Colon (tissue), 2 donors: ENCODE measurements around the gene RBBP8NL.

Source experiments
- FAIRE-seq: peaks from 2 replicates; lab custom pipeline; 2012; peaks lifted over from hg19 to GRCh38; lab: Jason Lieb, UNC
- donor health status: control.
- donor health status: control.

RBBP8NL gene

GRCh38 chr20:62420846-62421715 lies 6.3 kb downstream of the RBBP8NL start:
- FAIRE-seq, result no peak

GRCh38 chr20:62419759-62420158 lies 7.6 kb downstream of the RBBP8NL start:
- no peak for FAIRE-seq

DNA sequence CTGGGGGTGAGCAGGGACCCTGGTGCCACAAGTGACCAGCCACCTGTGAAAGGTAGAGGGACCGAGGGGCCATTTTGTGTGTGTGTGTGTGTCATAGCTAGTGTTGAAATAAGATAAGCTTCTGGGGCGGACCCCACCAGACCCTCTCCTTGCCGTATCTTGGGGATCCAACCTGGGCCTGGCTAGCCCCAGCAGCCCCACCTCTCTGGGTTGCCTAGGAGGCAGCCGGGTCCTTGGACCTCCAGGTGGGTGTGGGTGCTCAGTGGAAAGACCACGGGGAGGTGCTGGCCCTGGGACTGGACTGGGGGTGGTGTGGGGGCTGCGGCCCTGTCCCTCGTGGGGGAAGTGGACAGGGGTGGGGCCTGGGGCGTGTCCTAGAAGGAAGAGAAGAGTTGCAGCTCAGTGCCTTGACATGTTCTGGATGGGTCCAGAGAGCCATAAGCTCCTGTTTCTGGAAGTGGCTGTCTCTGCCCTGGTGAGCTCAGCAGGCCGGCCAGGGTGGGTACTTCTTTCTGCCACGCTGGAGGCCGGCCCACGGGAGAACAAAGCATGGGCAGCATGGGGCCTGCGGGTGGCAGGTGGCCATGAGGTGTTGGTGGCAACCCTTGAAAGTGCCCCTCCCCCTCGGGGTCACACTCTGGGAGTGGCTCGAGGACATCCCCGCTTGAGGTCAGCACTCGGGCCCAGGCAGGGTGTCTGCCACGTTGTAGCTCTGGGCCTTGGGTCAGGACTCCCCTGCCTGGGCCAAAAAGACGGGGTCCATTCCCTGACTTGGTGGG lies 8.4 kb downstream of the RBBP8NL start:
- FAIRE-seq, result no peak

GRCh38 chr20:62417981-62418708 lies 9.2 kb downstream of the RBBP8NL start:
- FAIRE-seq, result no peak

GRCh38 chr20:62416651-62417637 lies 10.4 kb downstream of the RBBP8NL start:
- no peak for FAIRE-seq

- no peak for FAIRE-seq
Observed at GRCh38 chr20:62415354-62416111, 11.8 kb downstream of the RBBP8NL start.

DNA sequence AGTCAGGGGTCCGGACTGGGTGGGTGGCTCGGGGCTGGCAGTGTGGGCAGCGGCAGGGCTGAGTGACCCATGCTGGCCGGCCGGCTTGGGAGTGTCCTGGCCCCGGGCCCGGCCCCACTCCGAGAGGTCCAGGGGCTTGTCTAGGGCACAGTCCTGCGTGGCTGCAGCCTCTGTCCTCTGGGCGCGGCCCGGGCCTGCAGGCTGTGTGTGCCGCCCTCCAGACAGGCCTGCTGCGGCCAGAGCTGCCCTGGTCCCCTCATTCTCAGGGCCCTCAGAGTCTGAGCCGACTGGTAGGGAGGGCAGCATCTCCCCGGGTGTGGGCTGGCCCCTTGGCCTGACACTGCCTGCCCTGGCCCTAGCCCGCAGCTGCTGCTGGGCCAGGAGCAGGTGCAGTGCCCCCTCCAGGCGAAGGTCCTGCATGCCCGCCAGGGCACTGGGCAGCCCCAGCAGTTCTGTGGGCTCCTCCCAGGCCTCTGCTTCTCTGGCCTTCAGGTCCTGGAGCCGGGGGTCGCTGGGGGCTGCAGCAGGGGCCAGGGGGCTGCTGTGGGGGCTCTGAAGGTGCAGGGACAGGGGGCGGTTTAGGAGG lies 13.3 kb downstream of the RBBP8NL start:
- FAIRE-seq, result no peak

DNA sequence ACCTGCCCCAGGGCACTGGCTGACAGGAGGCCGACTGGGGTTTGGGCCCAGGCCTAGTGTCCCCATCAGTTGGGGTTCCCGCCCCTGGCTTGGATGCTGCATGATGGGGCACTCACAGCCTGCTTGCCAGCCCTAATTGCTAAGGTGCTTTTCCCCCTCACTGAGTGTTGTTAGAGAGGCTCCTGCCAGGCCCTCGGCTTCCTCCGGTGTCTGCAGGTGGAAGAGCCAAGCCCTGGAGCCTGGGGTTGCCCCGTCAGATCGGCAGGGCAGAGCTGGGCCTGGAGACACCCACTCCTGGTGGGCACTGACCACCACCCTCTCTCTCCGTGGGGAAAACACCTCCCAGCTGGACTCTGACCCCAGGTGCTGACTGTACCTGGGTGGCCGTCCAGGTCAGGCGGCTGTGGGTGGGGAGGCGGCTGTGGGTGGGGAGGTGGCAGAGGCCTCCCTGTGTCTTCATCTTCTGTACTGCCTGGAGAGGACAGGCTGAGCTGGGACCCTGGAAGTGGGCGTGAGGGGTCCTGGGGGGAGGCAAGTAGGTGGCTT lies 14.2 kb downstream of the RBBP8NL start:
- FAIRE-seq, result no peak

DNA sequence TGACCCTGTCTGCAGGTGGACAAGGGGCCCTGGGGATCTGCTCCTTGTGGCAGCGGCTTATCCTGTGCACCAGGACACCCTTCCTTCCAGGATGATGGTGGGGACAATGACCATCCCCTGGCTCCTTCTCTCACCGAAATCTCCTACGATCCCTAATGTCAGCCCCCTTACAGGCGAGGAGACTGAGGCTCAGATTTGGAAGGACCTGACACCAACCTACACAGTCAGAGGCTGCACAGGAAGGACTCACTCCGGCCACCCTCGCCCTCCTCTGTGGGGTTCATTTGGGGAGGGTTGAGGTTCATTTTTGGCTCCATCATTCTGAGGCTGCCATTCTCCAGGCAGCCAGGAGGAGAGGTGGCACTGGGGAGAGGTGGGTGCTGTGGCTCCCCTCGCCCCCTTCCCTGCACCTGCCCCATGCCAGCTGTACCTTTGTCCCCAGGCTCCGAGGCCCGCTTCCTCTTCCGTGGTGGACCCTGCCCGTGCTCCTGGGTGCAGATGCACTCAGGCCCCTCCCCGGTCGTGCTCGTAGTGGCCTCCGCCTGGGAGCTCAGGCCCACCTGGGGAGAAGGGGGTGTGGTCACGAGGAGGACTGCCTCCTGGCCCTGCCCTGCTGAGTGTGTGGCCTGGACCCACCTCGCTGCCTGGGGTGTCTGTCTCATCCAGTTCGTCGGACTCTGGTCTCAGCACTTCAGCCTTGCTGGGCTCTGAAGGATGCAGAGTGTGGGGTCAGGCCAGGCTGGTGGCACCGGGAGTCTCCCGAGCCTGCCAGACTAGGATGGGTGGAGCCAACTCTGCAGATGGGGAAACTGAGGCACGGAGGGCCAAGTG lies 14.9 kb downstream of the RBBP8NL start:
- FAIRE-seq, result no peak

DNA sequence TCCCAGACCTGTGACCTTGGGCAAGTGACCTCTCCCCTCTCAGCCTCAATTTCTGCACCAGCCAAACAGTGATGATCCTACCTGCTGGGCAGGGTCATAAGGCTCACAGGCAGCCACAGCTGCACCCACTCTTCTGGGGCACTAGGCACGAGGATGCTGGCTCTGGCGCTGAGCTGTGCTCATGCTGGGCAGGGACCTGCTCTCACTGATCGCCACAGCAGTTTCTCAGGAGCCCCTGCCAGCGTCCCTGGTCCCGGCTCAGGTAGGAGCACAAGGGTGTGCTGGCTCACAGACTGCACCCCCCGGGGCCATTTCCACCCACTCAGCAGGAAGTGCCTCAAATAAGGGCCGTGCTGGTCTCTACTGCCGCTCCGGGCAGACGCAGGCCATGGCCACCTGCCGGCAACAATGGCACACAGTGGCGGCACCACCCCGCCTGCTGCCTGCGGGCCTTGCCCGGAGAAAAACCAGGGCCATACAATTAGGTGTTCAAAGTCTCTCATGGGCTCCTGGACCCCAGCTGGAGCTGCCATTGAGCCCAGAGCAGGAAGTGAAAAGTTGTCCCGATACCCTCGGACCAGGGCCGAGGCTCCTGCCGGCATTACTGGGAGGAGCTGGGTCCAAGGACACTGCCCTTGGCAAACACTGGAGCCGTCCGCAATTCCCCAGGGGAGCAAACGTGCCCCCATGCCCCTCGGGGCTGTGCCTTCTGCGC lies 15.7 kb downstream of the RBBP8NL start:
- no peak for FAIRE-seq

GRCh38 chr20:62410746-62411478 lies 16.4 kb downstream of the RBBP8NL start:
- FAIRE-seq, result no peak

GRCh38 chr20:62409931-62410745 lies 17.2 kb downstream of the RBBP8NL start:
- FAIRE-seq, result no peak

GRCh38 chr20:62409086-62409853 lies 18.1 kb downstream of the RBBP8NL start:
- FAIRE-seq, result no peak

DNA sequence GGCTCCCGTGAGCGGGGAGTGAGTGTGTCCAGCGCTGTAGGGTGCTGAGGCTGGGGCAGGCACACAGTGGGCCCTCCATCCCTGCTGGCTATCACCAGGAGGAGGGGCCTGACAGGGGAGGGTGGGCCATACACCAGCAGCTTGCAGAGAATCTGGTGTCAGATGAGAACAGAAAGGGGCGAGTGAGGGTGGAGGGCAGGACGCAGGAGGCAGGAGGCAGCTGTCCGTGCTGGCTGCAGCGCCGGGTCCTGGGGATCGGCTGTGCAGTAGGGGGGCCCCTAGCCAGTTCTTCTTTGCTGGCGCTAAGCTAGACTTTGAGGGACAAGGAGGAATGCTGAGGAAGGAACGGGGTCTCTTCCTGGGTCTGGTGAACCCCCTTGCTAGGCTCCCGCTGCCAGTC lies 18.7 kb downstream of the RBBP8NL start:
- no peak for FAIRE-seq

DNA sequence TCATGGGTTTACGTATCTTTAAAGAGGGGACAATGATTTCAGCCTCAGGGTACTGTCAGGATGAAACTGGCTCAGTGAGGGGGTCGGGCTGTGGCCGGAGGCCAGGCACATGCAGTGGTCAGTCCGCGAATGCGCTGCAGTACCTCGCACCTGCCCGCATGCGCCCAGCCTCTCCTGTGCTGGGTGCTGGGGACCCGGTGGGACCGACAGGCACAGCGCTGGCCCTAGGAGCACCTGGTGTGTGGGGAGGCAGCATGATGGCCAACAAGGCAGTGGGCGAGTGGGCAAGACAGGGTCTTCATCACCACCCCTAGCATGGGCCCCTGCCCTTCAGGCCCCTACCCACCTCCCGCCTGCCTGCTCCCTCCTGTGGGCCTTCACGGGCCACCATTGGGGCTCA lies 19.3 kb downstream of the RBBP8NL start:
- FAIRE-seq, result no peak
